Endodermal cell (in vitro differentiated cells): Measurements from ENCODE around the gene GCKR. TPM values are rescaled to one million over a fixed set of nuclear protein-coding genes. Genes with fewer than 3 reads are reported as not detected.

Experiments used
- DNase-seq: peaks from one replicate; pipeline ENCODE4 v3.0.0-alpha.2; 2017
- H3K27ac ChIP-seq: 2 replicates; pipeline ENCODE4 v1.5.1; 2013; ENCODE audit warnings: mild to moderate bottlenecking, low read depth, low read length, moderate library complexity
- H3K27me3 ChIP-seq: 2 replicates; pipeline ENCODE4 v1.6.1; 2013; ENCODE audit warnings: mild to moderate bottlenecking, low read length, moderate library complexity; ENCODE audit not compliant: insufficient read depth, control insufficient read depth, poor library complexity, severe bottlenecking
- H3K36me3 ChIP-seq: 2 replicates; pipeline ENCODE4 v1.7.0; 2013; ENCODE audit warnings: mild to moderate bottlenecking, low read length, moderate library complexity; ENCODE audit not compliant: control insufficient read depth, insufficient read depth
- H3K4me1 ChIP-seq: one replicate; pipeline ENCODE4 v1.7.0; 2013; ENCODE audit warnings: low read length; ENCODE audit not compliant: control insufficient read depth, insufficient read depth
- H3K4me3 ChIP-seq: 2 replicates; pipeline ENCODE4 v1.5.1; 2013; ENCODE audit warnings: mild to moderate bottlenecking, low read length, moderate library complexity
- H3K9ac ChIP-seq: 2 replicates; pipeline ENCODE4 v1.6.1; 2013; ENCODE audit warnings: mild to moderate bottlenecking, low read length, moderate library complexity; ENCODE audit not compliant: poor library complexity, severe bottlenecking; ENCODE audit errors: extremely low read depth
- H3K9me3 ChIP-seq: 2 replicates; pipeline ENCODE4 v1.6.1; 2013; ENCODE audit warnings: mild to moderate bottlenecking, low read length, moderate library complexity; ENCODE audit not compliant: control insufficient read depth
- H3K27ac Mint-ChIP-seq: 2 replicates; pipeline ENCODE4 v1.8.0; 2020; ENCODE audit warnings: mixed read lengths
- H3K27me3 Mint-ChIP-seq: 2 replicates; pipeline ENCODE4 v1.8.0; 2021; ENCODE audit warnings: mild to moderate bottlenecking, mixed read lengths; ENCODE audit not compliant: insufficient read depth
- H3K36me3 Mint-ChIP-seq: 2 replicates; pipeline ENCODE4 v1.8.0; 2020; ENCODE audit warnings: low read depth, mixed read lengths
- H3K4me1 Mint-ChIP-seq: 2 replicates; pipeline ENCODE4 v1.8.0; 2020; ENCODE audit warnings: mixed read lengths
- H3K4me3 Mint-ChIP-seq: 2 replicates; pipeline ENCODE4 v1.8.0; 2020; ENCODE audit warnings: mild to moderate bottlenecking, moderate library complexity, mixed read lengths
- H3K9me3 Mint-ChIP-seq: 2 replicates; pipeline ENCODE4 v1.8.0; 2020; ENCODE audit warnings: mild to moderate bottlenecking, mixed read lengths
- WGBS, 2 experiments: methylation state at CpG; one replicate each; pipeline versions ENCODE4 v1.1.5 to v1.1.7; 2013; ENCODE audit warnings: missing lambda C conversion rate in 2 of 2, mixed read lengths in 1 of 2; ENCODE audit not compliant: insufficient coverage in 1 of 2, insufficient read length in 1 of 2; 5-methylcytosine and 5-hydroxymethylcytosine counted together
- total RNA-seq, 2 donors: library from RNA; stranded (reverse); fragmentation: NEBNext Ultra II Directional in 1 of 2; extraction: Animal tissue kit (Norgen Biotek cat#: 25700) in 1 of 2; gene quantifications; 2 replicates in 1 of 2; 3 replicates in 1 of 2; pipeline ENCODE4 v1.2.1, GENCODE V29; 2021
- TF ChIP-seq, protein P1 (sequence below): fragments of 200-600 bp; sonication (generic); conservative IDR thresholded peaks from 2 replicates; pipeline ENCODE4 v1.5.0; 2021; ENCODE audit warnings: antibody characterized with exemption, mild to moderate bottlenecking

Gene GCKR
- total RNA-seq, 2 donors from 2014 or later, result 1.6 to 1.8 TPM

GRCh38 chr2:27471961-27472360, 24.7 kb upstream of the GCKR start:
- no peak overlapping the region for H3K4me3 ChIP-seq
- no peaks in the 10 kb centered on the region for H3K27me3 ChIP-seq
- WGBS, 2 experiments, result 91 to 100% methylated on average over 1 to 5 of the region's 5 CpGs
- H3K36me3 ChIP-seq, result peaks cover 5% of the 10 kb centered on the region
- no peak for DNase-seq
- H3K9me3 ChIP-seq, result no peaks in the 10 kb centered on the region
- H3K27ac ChIP-seq, result no peak overlapping the region
- no peaks in the 10 kb centered on the region for H3K4me1 Mint-ChIP-seq
- peaks cover 27% of the 10 kb centered on the region for H3K36me3 Mint-ChIP-seq
- no peaks in the 10 kb centered on the region for H3K27me3 Mint-ChIP-seq
- H3K4me1 ChIP-seq, result no peaks in the 10 kb centered on the region
- H3K27ac Mint-ChIP-seq, result peak overlapping the region; percentile 32
- no peak overlapping the region for H3K4me3 Mint-ChIP-seq
- no peaks in the 10 kb centered on the region for H3K9me3 Mint-ChIP-seq
- TF ChIP-seq, protein P1, sequence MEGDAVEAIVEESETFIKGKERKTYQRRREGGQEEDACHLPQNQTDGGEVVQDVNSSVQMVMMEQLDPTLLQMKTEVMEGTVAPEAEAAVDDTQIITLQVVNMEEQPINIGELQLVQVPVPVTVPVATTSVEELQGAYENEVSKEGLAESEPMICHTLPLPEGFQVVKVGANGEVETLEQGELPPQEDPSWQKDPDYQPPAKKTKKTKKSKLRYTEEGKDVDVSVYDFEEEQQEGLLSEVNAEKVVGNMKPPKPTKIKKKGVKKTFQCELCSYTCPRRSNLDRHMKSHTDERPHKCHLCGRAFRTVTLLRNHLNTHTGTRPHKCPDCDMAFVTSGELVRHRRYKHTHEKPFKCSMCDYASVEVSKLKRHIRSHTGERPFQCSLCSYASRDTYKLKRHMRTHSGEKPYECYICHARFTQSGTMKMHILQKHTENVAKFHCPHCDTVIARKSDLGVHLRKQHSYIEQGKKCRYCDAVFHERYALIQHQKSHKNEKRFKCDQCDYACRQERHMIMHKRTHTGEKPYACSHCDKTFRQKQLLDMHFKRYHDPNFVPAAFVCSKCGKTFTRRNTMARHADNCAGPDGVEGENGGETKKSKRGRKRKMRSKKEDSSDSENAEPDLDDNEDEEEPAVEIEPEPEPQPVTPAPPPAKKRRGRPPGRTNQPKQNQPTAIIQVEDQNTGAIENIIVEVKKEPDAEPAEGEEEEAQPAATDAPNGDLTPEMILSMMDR, result no peak
- no peak overlapping the region for H3K9ac ChIP-seq

DNA sequence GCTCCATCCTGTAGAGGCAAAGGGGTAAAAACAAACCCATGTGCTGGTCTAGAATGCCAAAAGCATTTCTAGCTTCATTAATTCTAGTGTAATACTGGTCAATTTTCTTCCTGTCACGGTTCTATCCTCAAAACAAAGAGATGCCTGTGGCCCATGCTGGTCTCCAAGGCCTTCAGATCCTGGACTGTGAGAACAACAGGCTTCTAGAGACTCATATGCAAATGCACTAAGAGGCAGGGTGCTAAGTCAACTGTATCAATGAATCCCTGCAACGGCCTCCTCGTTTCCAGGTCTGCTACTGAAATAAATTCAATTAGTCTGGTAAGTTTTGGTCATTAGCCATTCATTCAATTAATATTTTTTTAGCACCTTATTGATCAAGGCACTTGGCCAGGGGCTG, 11.1 kb upstream of the GCKR start:
- no peaks in the 10 kb centered on the region for H3K9me3 Mint-ChIP-seq
- TF ChIP-seq, protein P1, result no peak
- no peak overlapping the region for H3K27ac Mint-ChIP-seq

DNA sequence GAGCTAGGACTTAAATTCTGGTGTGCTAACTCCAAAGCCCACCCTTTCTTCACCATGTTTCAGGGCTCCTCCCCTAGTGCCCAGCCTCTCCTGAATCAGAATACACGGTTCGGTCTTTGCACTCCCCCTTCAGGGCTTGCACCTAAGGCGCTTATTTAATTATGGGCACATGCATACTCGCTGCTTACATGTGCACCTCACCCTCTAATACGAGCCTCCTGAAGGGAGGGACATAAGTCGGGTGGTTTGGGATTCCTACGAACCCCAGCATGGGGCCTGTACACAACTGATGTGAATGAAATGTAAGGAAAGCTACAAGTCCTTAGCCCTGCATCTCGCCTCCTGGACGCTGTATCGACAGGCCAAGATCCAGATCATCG, 7.5 kb upstream of the GCKR start:
- WGBS, 2 experiments, result 7 to 14% methylated on average over 5 to 11 of the region's 11 CpGs
- Histone ChIP-seq H3K9ac (peak overlapping the region; percentile 85), H3K36me3 (no peaks in the 10 kb centered on the region), H3K4me1 (peaks cover 3% of the 10 kb centered on the region), H3K27ac (peak overlapping the region; percentile 2), H3K27me3 (peaks cover 9% of the 10 kb centered on the region), H3K9me3 (no peaks in the 10 kb centered on the region), H3K4me3 (peak overlapping the region; percentile 86)
- Mint-ChIP-seq H3K36me3 (peaks cover 11% of the 10 kb centered on the region), H3K27ac (peak overlapping the region; percentile 94), H3K27me3 (peaks cover 8% of the 10 kb centered on the region), H3K9me3 (no peaks in the 10 kb centered on the region), H3K4me3 (peak overlapping the region; percentile 82), H3K4me1 (peaks cover 5% of the 10 kb centered on the region)
- TF ChIP-seq, protein P1, result no peak
- no peak for DNase-seq

More for the DNA sequence above, 11.1 kb upstream of the GCKR start:
- Mint-ChIP-seq H3K4me3 (no peak overlapping the region), H3K36me3 (peaks cover 16% of the 10 kb centered on the region), H3K4me1 (peaks cover 5% of the 10 kb centered on the region), H3K27me3 (no peaks in the 10 kb centered on the region)
- Histone ChIP-seq H3K4me1 (peaks cover 3% of the 10 kb centered on the region), H3K9ac (no peak overlapping the region), H3K9me3 (no peaks in the 10 kb centered on the region), H3K36me3 (no peaks in the 10 kb centered on the region), H3K27me3 (no peaks in the 10 kb centered on the region), H3K27ac (no peak overlapping the region), H3K4me3 (no peak overlapping the region)
- WGBS, 2 experiments, result 71 to 74% methylated on average over 1 to 3 of the region's 3 CpGs
- no peak for DNase-seq
